ENCODE results near the gene USP10. TPM values are rescaled to one million over a fixed set of nuclear protein-coding genes. Genes with fewer than 3 reads are reported as not detected.

The USP10 gene
- total RNA-seq, 2 experiments from 2014 or later: 86.5 to 99.0 TPM

- peaks cover 7% of the 10 kb centered on the region for H3K4me1 Mint-ChIP-seq
- no peaks in the 10 kb centered on the region for H3K9me3 Mint-ChIP-seq
- H3K27me3 Mint-ChIP-seq: peaks cover 42% of the 10 kb centered on the region
These were observed 123.2 kb downstream of the USP10 start for GRCh38 chr16:84822990-84823389.

GRCh38 chr16:84823484-84823883 is 123.7 kb downstream of the USP10 start:
- H3K4me1 Mint-ChIP-seq: peaks cover 7% of the 10 kb centered on the region
- ChIA-PET POLR2A (no interaction called here), CTCF (interaction anchor here (1.1 kb wide), 1 partner anchor 64 kb away, joined by 3 read pairs; no protein-coding TSS in a partner anchor)
- DNase-seq: no peak
- H3K9me3 Mint-ChIP-seq: no peaks in the 10 kb centered on the region
- H3K36me3 Mint-ChIP-seq (ENCODE audit: low read depth): no peaks in the 10 kb centered on the region
- peaks cover 41% of the 10 kb centered on the region for H3K27me3 Mint-ChIP-seq
- no peak overlapping the region for H3K27ac Mint-ChIP-seq
- H3K4me3 Mint-ChIP-seq: no peak overlapping the region

More at GRCh38 chr16:84822990-84823389, 123.2 kb downstream of the USP10 start:
- Mint-ChIP-seq H3K27ac (no peak overlapping the region), H3K4me3 (no peak overlapping the region), H3K36me3 (ENCODE audit: low read depth) (no peaks in the 10 kb centered on the region)
- ChIA-PET CTCF (no interaction called here), POLR2A (no interaction called here)
- no peak for DNase-seq

GRCh38 chr16:84823926-84824325 is 124.1 kb downstream of the USP10 start:
- H3K27ac Mint-ChIP-seq: no peak overlapping the region
- POLR2A ChIA-PET: no interaction called here
- H3K4me1 Mint-ChIP-seq: peaks cover 7% of the 10 kb centered on the region
- CTCF ChIA-PET: interaction anchor here (1.1 kb wide), 1 partner anchor 64 kb away, joined by 3 read pairs; no protein-coding TSS in a partner anchor
- peaks cover 36% of the 10 kb centered on the region for H3K27me3 Mint-ChIP-seq
- H3K36me3 Mint-ChIP-seq (ENCODE audit: low read depth): no peaks in the 10 kb centered on the region
- DNase-seq: no peak
- no peak overlapping the region for H3K4me3 Mint-ChIP-seq
- no peaks in the 10 kb centered on the region for H3K9me3 Mint-ChIP-seq

- ChIA-PET POLR2A (no interaction called here), CTCF (interaction anchor here (1.4 to 1.6 kb wide), 2 partner anchors 13 to 14 kb away, joined by 4 to 5 read pairs; no protein-coding TSS in a partner anchor)
- Mint-ChIP-seq H3K4me1 (no peaks in the 10 kb centered on the region), H3K27ac (no peak overlapping the region), H3K4me3 (no peak overlapping the region), H3K9me3 (no peaks in the 10 kb centered on the region), H3K27me3 (peaks cover 21% of the 10 kb centered on the region), H3K36me3 (ENCODE audit: low read depth) (no peaks in the 10 kb centered on the region)
- DNase-seq: no peak
These were observed 126.2 kb downstream of the USP10 start for GRCh38 chr16:84825896-84826557.

- H3K36me3 Mint-ChIP-seq (ENCODE audit: low read depth): no peaks in the 10 kb centered on the region
These were observed 126.8 kb downstream of the USP10 start for GRCh38 chr16:84826558-84826941.

GRCh38 chr16:84827131-84827574 is 127.4 kb downstream of the USP10 start:
- Mint-ChIP-seq H3K4me3 (no peak overlapping the region), H3K36me3 (ENCODE audit: low read depth) (no peaks in the 10 kb centered on the region), H3K9me3 (no peaks in the 10 kb centered on the region), H3K27ac (no peak overlapping the region), H3K4me1 (no peaks in the 10 kb centered on the region), H3K27me3 (peaks cover 10% of the 10 kb centered on the region)
- POLR2A ChIA-PET: no interaction called here
- CTCF ChIA-PET: interaction anchor here (1.6 kb wide), 1 partner anchor 12 kb away, joined by 4 read pairs; no protein-coding TSS in a partner anchor
- no peak for DNase-seq

More at GRCh38 chr16:84826558-84826941, 126.8 kb downstream of the USP10 start:
- H3K27me3 Mint-ChIP-seq: peaks cover 15% of the 10 kb centered on the region
- ChIA-PET POLR2A (no interaction called here), CTCF (interaction anchor here (1.6 kb wide), 1 partner anchor 12 kb away, joined by 4 read pairs; no protein-coding TSS in a partner anchor)
- no peaks in the 10 kb centered on the region for H3K4me1 Mint-ChIP-seq
- H3K27ac Mint-ChIP-seq: no peak overlapping the region
- no peak overlapping the region for H3K4me3 Mint-ChIP-seq
- no peaks in the 10 kb centered on the region for H3K9me3 Mint-ChIP-seq
- DNase-seq: no peak

- H3K36me3 Mint-ChIP-seq (ENCODE audit: low read depth): no peaks in the 10 kb centered on the region
- H3K4me3 Mint-ChIP-seq: no peak overlapping the region
- no peaks in the 10 kb centered on the region for H3K9me3 Mint-ChIP-seq
- ChIA-PET POLR2A (no interaction called here), CTCF (interaction anchor here (0.7 kb wide), 1 partner anchor 9 kb away, joined by 4 read pairs; no protein-coding TSS in a partner anchor)
- no peaks in the 10 kb centered on the region for H3K4me1 Mint-ChIP-seq
- peaks cover 4% of the 10 kb centered on the region for H3K27me3 Mint-ChIP-seq
- no peak for DNase-seq
- H3K27ac Mint-ChIP-seq: no peak overlapping the region
These were observed 128.1 kb downstream of the USP10 start for GRCh38 chr16:84827897-84828296.

GRCh38 chr16:84828322-84828721 is 128.5 kb downstream of the USP10 start:
- no peaks in the 10 kb centered on the region for H3K36me3 Mint-ChIP-seq (ENCODE audit: low read depth)
- no peak for DNase-seq
- H3K9me3 Mint-ChIP-seq: no peaks in the 10 kb centered on the region
- H3K4me1 Mint-ChIP-seq: no peaks in the 10 kb centered on the region
- H3K4me3 Mint-ChIP-seq: no peak overlapping the region
- no peak overlapping the region for H3K27ac Mint-ChIP-seq
- H3K27me3 Mint-ChIP-seq: no peaks in the 10 kb centered on the region
- ChIA-PET POLR2A (no interaction called here), CTCF (interaction anchor here (0.7 kb wide), 1 partner anchor 9 kb away, joined by 4 read pairs; no protein-coding TSS in a partner anchor)

Other genes starting within 250 kb of the USP10 start
- gene MEAK7, start 195.3 kb upstream of the USP10 start, total RNA-seq: 1 to 10 TPM; 8.8 to 10.0 TPM
- gene COTL1, start 81.9 kb upstream of the USP10 start, total RNA-seq: 100 to 1,000 TPM; 780 to 845 TPM
- 10 to 100 TPM; 37.5 to 46.2 TPM for gene KLHL36, start 51.5 kb upstream of the USP10 start, total RNA-seq
- gene CRISPLD2, start 120.0 kb downstream of the USP10 start, total RNA-seq: under 1 TPM; 0.25 to 0.27 TPM